H1 (cell line): ENCODE results near the gene P2RX2. TPM values are rescaled to one million over a fixed set of nuclear protein-coding genes. Genes with fewer than 3 reads are reported as not detected.

Experiments
- CHD7 ChIP-seq: fragments of 300-600 bp; sonication (generic); IDR thresholded peaks from 2 replicates; pipeline ENCODE4 v1.7.1; 2012; ENCODE audit warnings: low read length, moderate library complexity, mild to moderate bottlenecking, inconsistent platforms; ENCODE audit not compliant: insufficient replicate concordance
- KDM1A ChIP-seq: fragments of 200-600, 300-600 bp; sonication (generic); IDR thresholded peaks from 2 replicates; pipeline ENCODE4 v1.7.1; 2016; ENCODE audit warnings: mild to moderate bottlenecking, low read length, borderline replicate concordance
- polyA plus RNA-seq, 7 experiments: library from polyadenylated mRNA; depleted of rRNA in 3 of 7; stranded (reverse) in 5 of 7; unstranded in 2 of 7; fragments of >200 nt in 5 of 7; fragments of 200-250 nt in 2 of 7; gene quantifications; 1 replicate in 5 of 7; 2 replicates in 1 of 7; 4 replicates in 1 of 7; pipeline versions ENCODE4 v1.2.1 to v1.2.3, GENCODE V29; 2011 to 2013; ENCODE audit warnings: missing spikeins in 2 of 7, mixed read lengths in 2 of 7
- total RNA-seq: library from RNA; stranded (reverse); fragmentation: NEBNext Ultra II Directional; extraction: Animal tissue kit (Norgen Biotek cat#: 25700); gene quantifications from 2 replicates; pipeline ENCODE4 v1.2.1, GENCODE V29; 2021

P2RX2 gene
- total and polyA plus RNA-seq, 2 of the 8 experiments (the other 6 are each of a cell fraction or from before 2014, with no cell fraction given), result 0.84 to 2.2 TPM

GRCh38 chr12:132629330-132629729 lies 10.8 kb downstream of the P2RX2 start (continued):
- no peak for TF ChIP-seq CHD7
- TF ChIP-seq KDM1A, result no peak
- TF ChIP-seq, all 59 proteins: peak for 0
